HG02884 (cell line): Measurements from ENCODE around the gene KRTAP1-3.
"Not testable (repeated sequence)": the region's sequence is repeated elsewhere in the genome, so short reads cannot be mapped to it uniquely, and the experiment has no call there.

Experiments
- ATAC-seq: cut with Tn5 transposase; IDR thresholded peaks from one replicate; pipeline ENCODE4 v1.9.1; 2021; ENCODE audit warnings: mild to moderate bottlenecking, moderate library complexity; ENCODE audit not compliant: unreplicated experiment

Gene KRTAP1-3

GRCh38 chr17:41034346-41034935, at the start of gene KRTAP1-3:
TSS of gene KRTAP1-3 (minus strand) at chr17:41034874. CDS start at chr17:41034821, 53 bp downstream.
- ATAC-seq, result not testable (repeated sequence)

- not testable (repeated sequence) for ATAC-seq
Observed at GRCh38 chr17:41084100-41084856, 49.6 kb upstream of the KRTAP1-3 start, which contains the start of gene KRTAP4-7. TSS of gene KRTAP4-7 (plus strand) at chr17:41084150. CDS start at chr17:41084207, 57 bp downstream.

GRCh38 chr17:41083427-41083826, 48.8 kb upstream of the KRTAP1-3 start:
- ATAC-seq, result not testable (repeated sequence)

- no peak for ATAC-seq
Observed at GRCh38 chr17:41082626-41083025, 48.0 kb upstream of the KRTAP1-3 start.

GRCh38 chr17:41076788-41077187, 42.1 kb upstream of the KRTAP1-3 start:
- ATAC-seq, result no peak

GRCh38 chr17:41073676-41074075, 39.0 kb upstream of the KRTAP1-3 start:
- no peak for ATAC-seq

GRCh38 chr17:41071606-41072360, 37.1 kb upstream of the KRTAP1-3 start:
- ATAC-seq, result no peak

GRCh38 chr17:41069031-41069430, 34.4 kb upstream of the KRTAP1-3 start:
- no peak for ATAC-seq

- no peak for ATAC-seq
Observed at GRCh38 chr17:41067281-41067680, 32.6 kb upstream of the KRTAP1-3 start.

GRCh38 chr17:41065829-41066624, 31.4 kb upstream of the KRTAP1-3 start, which contains the start of gene KRTAP2-4:
TSS of gene KRTAP2-4 (minus strand) at chr17:41065879. CDS start at chr17:41065845, 34 bp downstream.
- ATAC-seq, result no peak

GRCh38 chr17:41065016-41065689, 30.5 kb upstream of the KRTAP1-3 start:
- not testable (repeated sequence) for ATAC-seq

- ATAC-seq, result no peak
Observed at GRCh38 chr17:41064301-41064700, 29.6 kb upstream of the KRTAP1-3 start.

- no peak for ATAC-seq
Observed at GRCh38 chr17:41063449-41063848, 28.8 kb upstream of the KRTAP1-3 start.

GRCh38 chr17:41061964-41062363, 27.3 kb upstream of the KRTAP1-3 start:
- no peak for ATAC-seq

GRCh38 chr17:41060052-41060604, 25.5 kb upstream of the KRTAP1-3 start, which contains the start of gene KRTAP2-3:
TSS of gene KRTAP2-3 (minus strand) at chr17:41060114. CDS start at chr17:41060050, 64 bp downstream.
- ATAC-seq, result no peak

GRCh38 chr17:41059276-41060051, 24.8 kb upstream of the KRTAP1-3 start:
- ATAC-seq, result not testable (repeated sequence)

- ATAC-seq, result no peak
Observed at GRCh38 chr17:41058741-41059140, 24.1 kb upstream of the KRTAP1-3 start.

- ATAC-seq, result no peak
Observed at GRCh38 chr17:41057547-41057946, 22.9 kb upstream of the KRTAP1-3 start.

GRCh38 chr17:41055130-41055529, 20.5 kb upstream of the KRTAP1-3 start, which contains the start of gene KRTAP2-2:
TSS of gene KRTAP2-2 (minus strand) at chr17:41055230. CDS start at chr17:41055211, 19 bp downstream.
- ATAC-seq, result not testable (repeated sequence)
